ENCODE results near the gene ARAP2. TPM values are rescaled to one million over a fixed set of nuclear protein-coding genes. Genes with fewer than 3 reads are reported as not detected.

ARAP2 gene
- total RNA-seq (2016; rRNA removed; fragmentation: Illumina TruSeq; extraction: Trizol) (1.4 and 1.5 TPM in 2 replicates), polyA plus RNA-seq (2011; rRNA removed) (0.16 and 0.37 TPM in 2 replicates), polyA minus RNA-seq (2011; rRNA and poly(A)+ RNA removed; ENCODE audit: low replicate concordance) (0.74 and 12.3 TPM in 2 replicates), Bru-seq, nascent RNA (percentile 41 among the genes with signal in this experiment), BruChase-seq, experiment 1, labeled RNA remaining after a 6-hour chase (percentile 40 among the genes with signal in this experiment), BruChase-seq, experiment 2, labeled RNA remaining after a 2-hour chase (percentile 37 among the genes with signal in this experiment)
- 1.5 and 1.8 TPM in 2 replicates for total RNA-seq (2016; cell fraction: cytosol; rRNA removed; fragmentation: Illumina TruSeq; extraction: Trizol; ENCODE audit: low read depth)
- total RNA-seq (2016; cell fraction: insoluble cytoplasmic fraction; rRNA removed; fragmentation: Illumina TruSeq; extraction: Trizol), result 0.95 and 0.97 TPM in 2 replicates
- 1.00 and 1.2 TPM in 2 replicates for total RNA-seq (2016; cell fraction: membrane; rRNA removed; fragmentation: Illumina TruSeq; extraction: Trizol)
- 4.1 and 5.6 TPM in 2 replicates for total RNA-seq (2016; cell fraction: nucleus; rRNA removed; fragmentation: Illumina TruSeq; extraction: Trizol)
- 0.09 TPM in 2 replicates for polyA plus RNA-seq (2011; cell fraction: cytosol; rRNA removed)
- polyA plus RNA-seq (2011; cell fraction: nucleus; rRNA removed), result 0.14 and 0.35 TPM in 2 replicates
- 0.13 and 0.16 TPM in 2 replicates for polyA plus RNA-seq (2012)
- polyA plus RNA-seq (2016; cell fraction: cytosol; fragmentation: Illumina TruSeq; extraction: Trizol; ENCODE audit: low read depth), result 0.02 and 0.10 TPM in 2 replicates
- polyA plus RNA-seq (2016; cell fraction: insoluble cytoplasmic fraction; fragmentation: Illumina TruSeq; extraction: Trizol; ENCODE audit: low read depth), result 0.32 and 0.37 TPM in 2 replicates
- polyA plus RNA-seq (2016; cell fraction: membrane; fragmentation: Illumina TruSeq; extraction: Trizol; ENCODE audit: low read depth), result 0.03 and 0.15 TPM in 2 replicates
- polyA plus RNA-seq (2016; cell fraction: nucleus; fragmentation: Illumina TruSeq; extraction: Trizol; ENCODE audit: insufficient read depth, low read depth), result 0.53 and 0.87 TPM in 2 replicates
- polyA minus RNA-seq (2011; cell fraction: cytosol; rRNA and poly(A)+ RNA removed), result 0.49 and 0.70 TPM in 2 replicates
- polyA minus RNA-seq (2011; cell fraction: nucleus; rRNA and poly(A)+ RNA removed), result 3.1 and 4.7 TPM in 2 replicates
- long read RNA-seq, experiment 1, result 0 reads
- long read RNA-seq, experiment 2, result 0 reads

- no TSS peak for BruUV-seq (replicated peaks)
- ChIA-PET CTCF (ENCODE audit: low intra/inter-chr PET ratio, low total read pairs) (no interaction called here), POLR2A (no interaction called here)
- Histone ChIP-seq H3K4me3 (replicated peaks in 1 of 3; ENCODE audit: insufficient read depth in 1 of 3, low read depth in 2 of 3, low read length in 3 of 3) (peak within 1 kb of the TSS; percentile 54 to 69 (median 55)), H4K20me1 (ENCODE audit: insufficient read depth, low read length) (no peaks in the 10 kb centered on the region), H3K27me3 (ENCODE audit: control insufficient read depth in 1 of 2, insufficient read depth in 2 of 2, low read length in 2 of 2) (peaks cover 0 to 7% of the 10 kb centered on the region in 2 experiments; a peak in 1 of 5 replicates), H2AFZ (ENCODE audit: low read length) (no peak within 1 kb of the TSS), H3K4me2 (ENCODE audit: low read depth, low read length) (peak within 1 kb of the TSS; percentile 74), H3K27ac (ENCODE audit: extremely low read length, insufficient read depth, low read length) (no peak within 1 kb of the TSS), H3K79me2 (ENCODE audit: insufficient read depth, low read length) (no peaks in the 10 kb centered on the region), H3K9ac (ENCODE audit: insufficient read depth, low read depth, low read length) (peak within 1 kb of the TSS; percentile 39; the same call in 1 of the 2 replicates), H3K9me3 (ENCODE audit: low read length) (no peaks in the 10 kb centered on the region), H3K4me1 (ENCODE audit: insufficient read depth, low read length) (peaks cover 15% of the 10 kb centered on the region; the same call in 1 of the 2 replicates), H3K36me3 (replicated peaks in 1 of 2; ENCODE audit: control insufficient read depth in 1 of 2, insufficient read depth in 2 of 2, low read length in 2 of 2) (no peaks in the 10 kb centered on the region)
- intact Hi-C loops (cut with micrococcal nuclease; ENCODE audit: unreplicated experiment) (loop anchor here (1.0 kb wide), 1 partner anchor 33 kb away; no protein-coding TSS in a partner anchor), in situ Hi-C loops (cut with HindIII; ENCODE audit: extremely low pct_ligation_motif_present, low pct_unique_long_range_greater_than_20kb) (no loop called here)
- WGBS (ENCODE audit: low lambda C conversion rate), result 7% methylated on average over 6 of the region's 81 CpGs
- ATAC-seq, result peak; percentile 95
- FAIRE-seq, result no peak
- DNase-seq (ENCODE audit: low spot score), result no peak
- TF ChIP-seq CSRNP2 (CRISPR knock-in tag; conservative IDR thresholded peaks at IDR 0.05; ENCODE audit: low read depth), result 0 out of 2 replicates have a peak, but pooled peaks have one; percentile 45
- no peak for TF ChIP-seq SSRP1 (CRISPR knock-in tag; IDR thresholded peaks at IDR 0.05)
- no peak for TF ChIP-seq AHDC1 (CRISPR knock-in tag; IDR thresholded peaks at IDR 0.05; ENCODE audit: borderline replicate concordance)
- TF ChIP-seq ETS1 (CRISPR knock-in tag; IDR thresholded peaks at IDR 0.05), result no peak
- TF ChIP-seq MAFF (IDR thresholded peaks at IDR 0.05; ENCODE audit: low read depth, low read length), result peak; percentile 32; the same call in 1 of the 2 replicates
- TF ChIP-seq RBM39 (IDR thresholded peaks at IDR 0.05; ENCODE audit: low read depth, low read length, poor library complexity, severe bottlenecking), result peak; percentile 27
- TF ChIP-seq SP4 (CRISPR knock-in tag; IDR thresholded peaks at IDR 0.05), result 0 out of 2 replicates have a peak, but pooled peaks have one; percentile 29
Measured at GRCh38 chr4:36244257-36245082, at the start of gene ARAP2. Gene ARAP2, minus strand, starts transcription at chr4:36244514. Its CDS starts 15,028 bp downstream, at chr4:36229486.
